GM06990 (cell line): Measurements from ENCODE around the gene HS3ST1.
A peak's percentile ranks its signal among the peaks of the same experiment; 100 is the strongest.

Source experiments
- DNase-seq: peaks from one replicate; pipeline ENCODE4 v3.0.0-alpha.2; 2011; ENCODE audit not compliant: insufficient read length; ENCODE audit errors: extremely low read depth
- H3K27me3 ChIP-seq: replicated peaks from 2 replicates; pipeline ENCODE4 v1.6.0; 2011; ENCODE audit warnings: low read length; ENCODE audit not compliant: control insufficient read depth, insufficient read depth
- H3K36me3 ChIP-seq: 2 replicates; pipeline ENCODE4 v1.5.1; 2011; ENCODE audit warnings: low read length; ENCODE audit not compliant: control insufficient read depth, insufficient read depth
- H3K4me3 ChIP-seq: replicated peaks from 2 replicates; pipeline ENCODE4 v1.5.1; 2011; ENCODE audit warnings: low read depth, mild to moderate bottlenecking, control low read depth, low read length
- TF ChIP-seq, protein P1 (sequence below): IDR thresholded peaks from 2 replicates; pipeline ENCODE4 v1.5.1; 2011; ENCODE audit warnings: low read length, control low read depth, mild to moderate bottlenecking, inconsistent platforms; ENCODE audit not compliant: insufficient read depth, poor library complexity, severe bottlenecking

The HS3ST1 gene

DNA sequence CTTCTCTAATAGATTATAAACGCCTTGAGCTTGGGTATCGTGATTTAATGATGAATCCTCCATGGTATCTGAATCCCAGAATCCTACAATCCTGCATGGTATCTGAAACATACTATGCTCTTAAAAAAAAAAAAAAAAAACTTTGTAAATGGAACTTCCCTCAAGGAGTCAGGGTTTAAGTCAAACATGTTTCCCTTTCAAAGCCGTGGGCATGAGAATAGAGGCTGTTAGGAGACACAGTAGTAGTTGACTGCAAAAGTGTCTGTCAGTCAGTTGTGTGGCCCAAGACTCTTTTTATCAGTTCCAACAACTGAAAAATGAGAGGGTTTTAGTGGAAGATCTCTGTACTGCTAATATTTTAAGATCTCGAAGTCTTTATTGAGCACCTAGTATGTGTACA is 2.4 kb upstream of the HS3ST1 start:
- TF ChIP-seq, protein P1, sequence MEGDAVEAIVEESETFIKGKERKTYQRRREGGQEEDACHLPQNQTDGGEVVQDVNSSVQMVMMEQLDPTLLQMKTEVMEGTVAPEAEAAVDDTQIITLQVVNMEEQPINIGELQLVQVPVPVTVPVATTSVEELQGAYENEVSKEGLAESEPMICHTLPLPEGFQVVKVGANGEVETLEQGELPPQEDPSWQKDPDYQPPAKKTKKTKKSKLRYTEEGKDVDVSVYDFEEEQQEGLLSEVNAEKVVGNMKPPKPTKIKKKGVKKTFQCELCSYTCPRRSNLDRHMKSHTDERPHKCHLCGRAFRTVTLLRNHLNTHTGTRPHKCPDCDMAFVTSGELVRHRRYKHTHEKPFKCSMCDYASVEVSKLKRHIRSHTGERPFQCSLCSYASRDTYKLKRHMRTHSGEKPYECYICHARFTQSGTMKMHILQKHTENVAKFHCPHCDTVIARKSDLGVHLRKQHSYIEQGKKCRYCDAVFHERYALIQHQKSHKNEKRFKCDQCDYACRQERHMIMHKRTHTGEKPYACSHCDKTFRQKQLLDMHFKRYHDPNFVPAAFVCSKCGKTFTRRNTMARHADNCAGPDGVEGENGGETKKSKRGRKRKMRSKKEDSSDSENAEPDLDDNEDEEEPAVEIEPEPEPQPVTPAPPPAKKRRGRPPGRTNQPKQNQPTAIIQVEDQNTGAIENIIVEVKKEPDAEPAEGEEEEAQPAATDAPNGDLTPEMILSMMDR: no peak
- H3K27me3 ChIP-seq: no peaks in the 10 kb centered on the region
- H3K4me3 ChIP-seq: no peak overlapping the region
- no peaks in the 10 kb centered on the region for H3K36me3 ChIP-seq
- no peak for DNase-seq

GRCh38 chr4:11430536-11430935 is 1.8 kb upstream of the HS3ST1 start:
- TF ChIP-seq, protein P1: no peak
- no peak for DNase-seq
- Histone ChIP-seq H3K36me3 (no peaks in the 10 kb centered on the region), H3K27me3 (no peaks in the 10 kb centered on the region), H3K4me3 (no peak overlapping the region)

DNA sequence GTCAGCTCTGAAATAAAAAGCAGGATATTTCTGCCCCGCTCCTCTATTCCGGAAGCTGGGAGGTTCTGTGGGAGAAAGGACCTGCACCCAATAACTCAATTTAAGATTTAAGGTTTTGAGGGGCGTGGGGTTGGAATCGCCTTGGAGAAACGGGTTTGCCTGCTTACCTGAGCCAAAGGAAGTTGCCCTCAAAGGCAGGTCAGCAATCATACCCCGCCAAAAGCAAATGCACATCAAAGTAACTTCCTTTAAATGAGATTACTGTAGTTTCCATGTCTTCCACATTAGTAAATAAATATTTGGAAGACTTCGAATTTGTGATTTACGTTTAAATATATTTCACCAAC is 978 bp upstream of the HS3ST1 start:
- TF ChIP-seq, protein P1: no peak
- Histone ChIP-seq H3K27me3 (no peaks in the 10 kb centered on the region), H3K4me3 (peak overlapping the region; percentile 72; the same call in 1 of the 2 replicates), H3K36me3 (no peaks in the 10 kb centered on the region)
- DNase-seq: no peak

- Histone ChIP-seq H3K4me3 (peak overlapping the region; percentile 72), H3K27me3 (no peaks in the 10 kb centered on the region), H3K36me3 (no peaks in the 10 kb centered on the region)
- TF ChIP-seq, protein P1: peak; percentile 76
- peak; percentile 71 for DNase-seq
Observed at GRCh38 chr4:11428899-11429698, 405 bp upstream of the HS3ST1 start.

DNA sequence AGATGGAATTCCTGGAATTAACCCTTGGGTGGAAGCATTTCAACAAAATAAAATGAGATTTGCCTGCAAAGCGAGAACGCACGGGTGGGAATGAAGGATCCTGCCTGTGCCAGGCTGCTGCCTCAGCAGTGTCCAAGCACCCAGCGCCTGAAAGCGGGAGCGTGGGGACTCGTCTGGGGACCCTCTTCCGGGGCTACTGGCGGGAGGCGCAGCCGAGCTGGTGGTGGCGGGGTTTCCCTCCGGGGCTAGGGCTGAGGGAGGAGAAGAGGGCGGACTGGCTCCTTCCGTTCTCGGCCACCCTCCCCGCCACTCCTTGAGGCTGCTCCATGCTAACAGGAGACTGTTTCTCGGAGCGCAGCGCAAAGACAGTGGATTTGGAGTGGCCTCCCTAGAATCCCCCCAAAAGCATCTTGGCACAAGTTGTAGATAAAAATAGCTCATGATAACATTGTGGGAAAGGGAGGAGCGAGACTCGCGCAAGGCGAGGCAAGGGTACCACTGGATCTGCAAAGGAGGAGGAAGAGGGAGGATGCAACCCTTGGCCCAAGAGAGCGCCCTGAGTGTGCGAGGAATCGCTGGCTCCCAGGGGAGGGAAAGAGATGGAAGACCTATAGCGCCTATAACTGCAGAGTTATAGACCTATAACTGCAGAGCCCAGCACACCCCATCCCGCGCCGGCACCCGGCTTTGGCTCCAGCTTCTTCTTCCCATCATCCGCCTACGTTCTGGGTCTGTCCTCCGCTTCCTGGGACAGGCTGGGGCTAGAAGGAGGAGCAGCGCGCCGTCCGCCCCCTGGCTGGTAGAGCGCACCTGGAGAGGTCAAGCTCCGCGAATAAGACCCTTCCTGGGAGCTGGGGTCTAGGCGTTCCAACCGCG is 1.3 kb downstream of the HS3ST1 start:
- TF ChIP-seq, protein P1: no peak
- H3K27me3 ChIP-seq: no peaks in the 10 kb centered on the region
- no peaks in the 10 kb centered on the region for H3K36me3 ChIP-seq
- peak overlapping the region; percentile 72 for H3K4me3 ChIP-seq
- no peak for DNase-seq
